ENCODE measurements around the gene FBXO2. TPM values are rescaled to one million over a fixed set of nuclear protein-coding genes. Genes with fewer than 3 reads are reported as not detected.

Gene FBXO2
- total and polyA plus RNA-seq, 9 of the 15 experiments (the other 6 are each of a cell fraction or from before 2014, with no cell fraction given), result 0.04 to 1.9 (median 0.27) TPM

GRCh38 chr1:11651017-11651416 lies 3.2 kb downstream of the FBXO2 start:
- H3K36me3 ChIP-seq (ENCODE audit: control insufficient read depth, insufficient read depth, low read length), result peaks cover 2% of the 10 kb centered on the region; the same call in 1 of the 3 replicates
- H3K79me2 ChIP-seq (ENCODE audit: control insufficient read depth, insufficient read depth, low read length), result no peaks in the 10 kb centered on the region
- ATAC-seq, result no peak
- 66% methylated on average over 4 of the region's 4 CpGs for WGBS (ENCODE audit: insufficient coverage, low coverage, missing lambda C conversion rate)
- peak overlapping the region in 1 of 2 experiments; percentile 86; a peak in 2 of 4 replicates for H3K9ac ChIP-seq (ENCODE audit: insufficient read depth in 1 of 2, low read depth in 2 of 2, low read length in 2 of 2)
- H3K4me2 ChIP-seq (ENCODE audit: insufficient read depth, low read length), result peak overlapping the region; percentile 76; the same call in 1 of the 2 replicates
- no peak for TF ChIP-seq STAT6 (CRISPR knock-in tag; IDR thresholded peaks at IDR 0.05)
- peak; percentile 90 for TF ChIP-seq ZFP36 (IDR thresholded peaks at IDR 0.05; ENCODE audit: low read depth, low read length, partially characterized antibody)
- 0 out of 4 replicates have a peak, but pooled peaks of 1 of the 2 experiments have one; percentile 12 for TF ChIP-seq KDM1A (IDR thresholded peaks at IDR 0.05)
- no peak for TF ChIP-seq NR4A1 (CRISPR knock-in tag; IDR thresholded peaks at IDR 0.05)
- TF ChIP-seq NR4A1 (tag; IDR thresholded peaks at IDR 0.05), result no peak
- no peak for TF ChIP-seq TEAD4 (IDR thresholded peaks at IDR 0.05; ENCODE audit: low read length)
- TF ChIP-seq TEAD4 (CRISPR knock-in tag; IDR thresholded peaks at IDR 0.05; ENCODE audit: borderline replicate concordance), result 0 out of 2 replicates have a peak, but pooled peaks have one; percentile 7
- no peak for TF ChIP-seq ZNF592 (IDR thresholded peaks at IDR 0.05)
- POLR2A ChIA-PET, result interaction anchor here (0.5 to 2.2 kb wide), 12 partner anchors 13 to 339 kb away, joined by 3 to 13 read pairs (median 5); partner anchors contain the start of gene FBXO6
- H4K20me1 ChIP-seq (replicated peaks; ENCODE audit: control insufficient read depth, insufficient read depth, low read length), result no peaks in the 10 kb centered on the region; the same call in 1 of the 2 replicates
- intact Hi-C loops (cut with micrococcal nuclease), result loop anchor here (2.0 kb wide), 2 partner anchors 60 to 98 kb away; no protein-coding TSS in a partner anchor
- H3K9me3 ChIP-seq (replicated peaks; ENCODE audit: control insufficient read depth, insufficient read depth, low read depth, low read length), result no peaks in the 10 kb centered on the region
- no peak overlapping the region for H3K27ac ChIP-seq (ENCODE audit: extremely low read depth, low read depth, low read length)
- CTCF ChIA-PET (ENCODE audit: low intra/inter-chr PET ratio), result interaction anchor here (0.7 to 3.7 kb wide), 5 partner anchors 60 to 317 kb away, joined by 3 to 52 read pairs (median 12); no protein-coding TSS in a partner anchor
- peaks cover 19 to 68% of the 10 kb centered on the region in 2 experiments; a peak in 4 of 5 replicates for H3K4me1 ChIP-seq (replicated peaks in 1 of 2; ENCODE audit: control insufficient read depth in 2 of 2, insufficient read depth in 2 of 2, low read length in 2 of 2)
- FAIRE-seq, result no peak
- no peak for DNase-seq (ENCODE audit: extremely low read depth in 1 of 4, low spot score in 3 of 4)
- peak overlapping the region; percentile 86 for H2AFZ ChIP-seq (ENCODE audit: low read depth, low read length)
- no TSS peak for BruUV-seq (replicated peaks)
- H3K27me3 ChIP-seq (ENCODE audit: control insufficient read depth in 2 of 2, insufficient read depth in 2 of 2, low read length in 2 of 2), result no peaks in the 10 kb centered on the region; a peak in 1 of 5 replicates
- H3K4me3 ChIP-seq, result no peak overlapping the region
- H3K9me1 ChIP-seq (ENCODE audit: control insufficient read depth, insufficient read depth, low read length), result no peaks in the 10 kb centered on the region
- in situ Hi-C loops (cut with MboI), result no loop called here

Data from K562 (cell line).